HEK293 (cell line): ENCODE data around the gene FMO2.

Experiments
- CTCF ChIP-seq: fragments of 450-650 bp; formaldehyde crosslinking; IDR thresholded peaks from 2 replicates; pipeline ENCODE4 v1.5.1; 2016; ENCODE audit warnings: missing biosample characterization, missing genetic modification characterization
- YY1 ChIP-seq: fragments of 450-650 bp; formaldehyde crosslinking; IDR thresholded peaks from 2 replicates; pipeline ENCODE4 v1.5.1; 2018; ENCODE audit warnings: missing biosample characterization, missing genetic modification characterization
- ZBTB11 ChIP-seq: fragments of 450-650 bp; formaldehyde crosslinking; conservative IDR thresholded peaks from 2 replicates; pipeline ENCODE4 v1.5.1; 2016; ENCODE audit warnings: low read depth, missing biosample characterization, missing genetic modification characterization
- ZBTB21 ChIP-seq: fragments of 450-650 bp; formaldehyde crosslinking; IDR thresholded peaks from 2 replicates; pipeline ENCODE4 v1.5.1; 2017; ENCODE audit warnings: missing biosample characterization, missing genetic modification characterization
- ZNF133 ChIP-seq: fragments of 450-650 bp; formaldehyde crosslinking; IDR thresholded peaks from 2 replicates; pipeline ENCODE4 v1.5.1; 2016; ENCODE audit warnings: missing biosample characterization, missing genetic modification characterization
- ZNF24 ChIP-seq: fragments of 450-650 bp; formaldehyde crosslinking; IDR thresholded peaks from 2 replicates; pipeline ENCODE4 v1.5.1; 2016; ENCODE audit warnings: missing biosample characterization, missing genetic modification characterization
- ZNF274 ChIP-seq, 2 experiments: fragments of 200-500 bp in 1 of 2; fragments of 450-650 bp in 1 of 2; sonication (Bioruptor generic) in 1 of 2; formaldehyde crosslinking in 1 of 2; IDR thresholded peaks; 2 replicates each; pipeline versions ENCODE4 v1.5.1 to v1.6.1; 2014 to 2016; ENCODE audit warnings: borderline replicate concordance in 1 of 2, inconsistent platforms in 1 of 2, low read length in 1 of 2, missing biosample characterization in 1 of 2, missing genetic modification characterization in 1 of 2

- no peak for TF ChIP-seq ZNF133 (tag by site-specific recombination)
- 0 out of 2 replicates have a peak, but pooled peaks have one; percentile 19 for TF ChIP-seq CTCF (tag by site-specific recombination)
- TF ChIP-seq ZBTB11 = no peak
- TF ChIP-seq ZNF24 = no peak
- TF ChIP-seq ZBTB21 (tag by site-specific recombination) = no peak
- no peak for TF ChIP-seq ZNF274 (IDR thresholded peaks at IDR 0.05; ENCODE audit: low read length)
- no peak for TF ChIP-seq ZNF274 (tag by site-specific recombination; IDR thresholded peaks at IDR 0.05; ENCODE audit: borderline replicate concordance)
- TF ChIP-seq YY1 (tag by site-specific recombination) = no peak
These were observed 66.2 kb downstream of the FMO2 start for GRCh38 chr1:171251042-171251951.
